Measurements from ENCODE around the gene SERGEF. TPM values are rescaled to one million over a fixed set of nuclear protein-coding genes. Genes with fewer than 3 reads are reported as not detected.
A peak's percentile ranks its signal among the peaks of the same experiment; 100 is the strongest.

Gene SERGEF
- total and polyA plus RNA-seq, 11 donors: 11.6 to 55.0 (median 22.1) TPM

- TF ChIP-seq CTCF (IDR thresholded peaks at IDR 0.05): no peak
- no peak for TF ChIP-seq POLR2A (IDR thresholded peaks at IDR 0.05)
- no peak overlapping the region for H3K4me3 ChIP-seq
- peaks cover 0 to 2% (median 0%) of the 10 kb centered on the region in 9 donors for H3K36me3 ChIP-seq
- H3K27ac ChIP-seq: peak overlapping the region in 1 of 12 donors; percentile 50
- ATAC-seq: peak in 3 of 4 donors; percentile 41 to 68 (median 44)
- DNase-seq: peak in 3 of 5 donors; percentile 21 to 51 (median 23)
- intact Hi-C loops (cut with DNase I): no loop called here
- no peaks in the 10 kb centered on the region for H3K27me3 ChIP-seq
- H3K9me3 ChIP-seq: no peaks in the 10 kb centered on the region
- H3K4me1 ChIP-seq: peaks cover 0 to 11% (median 6%) of the 10 kb centered on the region in 12 donors
- WGBS, 4 donors: 38 to 46% (median 42%) methylated on average over 5 of the region's 5 CpGs
Observed at GRCh38 chr11:17894929-17895658, 117.8 kb downstream of the SERGEF start.

DNA sequence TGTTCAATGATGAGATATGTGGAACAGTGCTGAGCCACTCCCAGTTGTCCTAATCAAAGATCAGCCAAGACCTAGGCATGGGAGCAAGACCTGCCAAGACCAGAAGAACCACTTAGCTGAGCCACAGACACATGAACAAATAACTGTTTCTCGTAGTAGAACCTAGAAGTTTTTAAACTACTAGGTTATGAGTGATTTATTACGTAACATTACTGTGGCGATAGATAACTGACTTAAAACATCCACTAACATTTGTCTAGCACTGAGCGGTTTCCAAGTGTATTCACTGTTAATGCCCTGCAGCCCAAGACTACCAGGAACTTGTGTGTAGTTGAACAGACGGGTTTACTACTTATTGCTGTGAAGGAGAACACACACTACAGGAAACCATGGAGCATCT lies 120.4 kb downstream of the SERGEF start:
- H3K9me3 ChIP-seq: no peaks in the 10 kb centered on the region
- H3K36me3 ChIP-seq: peaks cover 0 to 2% (median 0%) of the 10 kb centered on the region in 9 donors
- no peak overlapping the region for H3K4me3 ChIP-seq
- intact Hi-C loops (cut with DNase I): no loop called here
- WGBS, 4 donors: 96 to 99% (median 97%) methylated on average over 5 of the region's 5 CpGs
- no peak overlapping the region for H3K27ac ChIP-seq
- ATAC-seq: no peak
- TF ChIP-seq CTCF (IDR thresholded peaks at IDR 0.05) (no peak), POLR2A (IDR thresholded peaks at IDR 0.05) (no peak)
- no peaks in the 10 kb centered on the region for H3K27me3 ChIP-seq
- DNase-seq: no peak
- H3K4me1 ChIP-seq: peaks cover 0 to 11% (median 6%) of the 10 kb centered on the region in 12 donors

- Histone ChIP-seq H3K4me1 (peaks cover 0 to 10% (median 6%) of the 10 kb centered on the region in 12 donors), H3K36me3 (peaks cover 0 to 2% (median 0%) of the 10 kb centered on the region in 9 donors), H3K27me3 (no peaks in the 10 kb centered on the region), H3K9me3 (no peaks in the 10 kb centered on the region), H3K4me3 (no peak overlapping the region), H3K27ac (no peak overlapping the region)
- 92 to 94% (median 93%) methylated on average over 5 of the region's 5 CpGs for WGBS, 4 donors
- TF ChIP-seq POLR2A (IDR thresholded peaks at IDR 0.05) (no peak), CTCF (IDR thresholded peaks at IDR 0.05) (no peak)
- intact Hi-C loops (cut with DNase I): no loop called here
- ATAC-seq (no peak), DNase-seq (no peak)
Observed at GRCh38 chr11:17890325-17890724, 122.5 kb downstream of the SERGEF start.

GRCh38 chr11:17887779-17888178 lies 125.1 kb downstream of the SERGEF start:
- no peak for TF ChIP-seq CTCF (IDR thresholded peaks at IDR 0.05)
- TF ChIP-seq POLR2A (IDR thresholded peaks at IDR 0.05): no peak
- Histone ChIP-seq H3K9me3 (no peaks in the 10 kb centered on the region), H3K4me3 (no peak overlapping the region), H3K36me3 (peaks cover 0 to 2% (median 0%) of the 10 kb centered on the region in 9 donors), H3K27ac (no peak overlapping the region), H3K27me3 (no peaks in the 10 kb centered on the region), H3K4me1 (no peaks in the 10 kb centered on the region)
- intact Hi-C loops (cut with DNase I): no loop called here
- DNase-seq: no peak
- 81 to 90% (median 87%) methylated on average over 11 of the region's 11 CpGs for WGBS, 4 donors
- no peak for ATAC-seq

Data from heart left ventricle (tissue), 16 donors.